Muscle layer of colon (tissue), 2 donors: ENCODE results near the gene EFHD1.
"Not testable (repeated sequence)": the region's sequence is repeated elsewhere in the genome, so short reads cannot be mapped to it uniquely, and the experiment has no call there.

Experiments used
- H3K27ac ChIP-seq: one replicate; pipeline ENCODE4 v1.7.0; 2013; ENCODE audit warnings: low read depth, mild to moderate bottlenecking, low read length, moderate library complexity
- H3K27me3 ChIP-seq, 2 donors: one replicate each; pipeline ENCODE4 v1.7.0; 2013; ENCODE audit warnings: low read length in 2 of 2, mild to moderate bottlenecking in 2 of 2; ENCODE audit not compliant: insufficient read depth in 2 of 2, control insufficient read depth in 1 of 2
- H3K36me3 ChIP-seq: one replicate; pipeline ENCODE4 v1.7.0; 2013; ENCODE audit warnings: mild to moderate bottlenecking, low read length; ENCODE audit not compliant: insufficient read depth
- H3K4me1 ChIP-seq: one replicate; pipeline ENCODE4 v1.7.0; 2013; ENCODE audit warnings: mild to moderate bottlenecking, low read length; ENCODE audit not compliant: insufficient read depth
- H3K4me3 ChIP-seq, 2 donors: one replicate each; pipeline ENCODE4 v1.7.0; 2013; ENCODE audit warnings: low read length in 2 of 2, low read depth in 1 of 2, mild to moderate bottlenecking in 1 of 2, moderate library complexity in 1 of 2
- H3K9ac ChIP-seq: one replicate; pipeline ENCODE4 v1.7.0; 2013; ENCODE audit warnings: low read length
- H3K9me3 ChIP-seq: one replicate; pipeline ENCODE4 v1.7.0; 2013; ENCODE audit warnings: mild to moderate bottlenecking, low read length
- donor health status: abdominal sarcoma.
- donor health status: Adenocarcinoma of cecum.

Gene EFHD1

DNA sequence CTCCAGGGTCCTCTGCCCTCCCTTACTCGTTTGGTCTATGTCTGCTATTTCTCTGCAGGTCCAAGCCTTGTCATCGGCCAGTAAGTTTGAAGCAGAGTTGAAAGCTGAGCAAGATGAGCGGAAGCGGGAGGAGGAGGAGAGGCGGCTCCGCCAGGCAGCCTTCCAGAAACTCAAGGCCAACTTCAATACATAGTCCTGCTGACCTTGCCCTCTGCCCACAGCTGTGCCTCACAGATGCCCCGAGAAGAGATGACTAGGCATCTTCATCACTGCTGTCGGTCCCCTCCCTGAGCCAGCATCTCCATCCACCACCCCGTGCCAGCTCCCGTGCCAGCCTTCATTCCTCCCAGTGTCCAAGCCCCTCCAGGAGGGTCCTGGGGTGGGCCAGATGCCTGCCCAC is 48.1 kb downstream of the EFHD1 start:
- no peak overlapping the region for H3K4me3 ChIP-seq
- H3K9me3 ChIP-seq, result no peaks in the 10 kb centered on the region
- H3K4me1 ChIP-seq, result no peaks in the 10 kb centered on the region
- H3K9ac ChIP-seq, result no peak overlapping the region
- H3K27ac ChIP-seq, result no peak overlapping the region
- no peaks in the 10 kb centered on the region for H3K36me3 ChIP-seq
- H3K27me3 ChIP-seq, result no peaks in the 10 kb centered on the region

DNA sequence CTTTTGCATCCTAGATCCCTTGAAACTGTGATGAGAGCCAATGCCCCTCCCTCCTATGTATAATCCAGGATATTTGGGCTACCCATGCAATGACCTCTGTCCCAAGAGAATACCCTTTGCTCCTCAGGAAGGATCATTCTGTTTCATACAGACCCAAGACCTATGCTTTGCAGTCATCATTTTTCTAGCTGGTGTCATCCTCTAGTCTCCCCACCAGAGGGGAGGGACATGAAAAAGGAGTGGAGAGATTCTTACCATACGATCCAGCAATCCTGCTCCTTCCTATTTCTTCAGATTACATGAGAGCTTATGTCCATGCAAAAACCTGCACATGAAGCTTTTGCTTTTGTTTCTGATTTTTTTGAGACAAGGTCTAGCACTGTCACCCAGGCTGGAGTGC is 50.0 kb downstream of the EFHD1 start:
- no peaks in the 10 kb centered on the region for H3K36me3 ChIP-seq
- H3K27me3 ChIP-seq, result no peaks in the 10 kb centered on the region
- no peak overlapping the region for H3K27ac ChIP-seq
- no peaks in the 10 kb centered on the region for H3K9me3 ChIP-seq
- H3K4me3 ChIP-seq, result no peak overlapping the region
- no peak overlapping the region for H3K9ac ChIP-seq
- no peaks in the 10 kb centered on the region for H3K4me1 ChIP-seq

GRCh38 chr2:232685391-232685790 is 52.0 kb downstream of the EFHD1 start:
- H3K4me3 ChIP-seq, H3K27me3 ChIP-seq, H3K27ac ChIP-seq, H3K9me3 ChIP-seq, H3K4me1 ChIP-seq, H3K36me3 ChIP-seq, H3K9ac ChIP-seq: not testable (repeated sequence)

DNA sequence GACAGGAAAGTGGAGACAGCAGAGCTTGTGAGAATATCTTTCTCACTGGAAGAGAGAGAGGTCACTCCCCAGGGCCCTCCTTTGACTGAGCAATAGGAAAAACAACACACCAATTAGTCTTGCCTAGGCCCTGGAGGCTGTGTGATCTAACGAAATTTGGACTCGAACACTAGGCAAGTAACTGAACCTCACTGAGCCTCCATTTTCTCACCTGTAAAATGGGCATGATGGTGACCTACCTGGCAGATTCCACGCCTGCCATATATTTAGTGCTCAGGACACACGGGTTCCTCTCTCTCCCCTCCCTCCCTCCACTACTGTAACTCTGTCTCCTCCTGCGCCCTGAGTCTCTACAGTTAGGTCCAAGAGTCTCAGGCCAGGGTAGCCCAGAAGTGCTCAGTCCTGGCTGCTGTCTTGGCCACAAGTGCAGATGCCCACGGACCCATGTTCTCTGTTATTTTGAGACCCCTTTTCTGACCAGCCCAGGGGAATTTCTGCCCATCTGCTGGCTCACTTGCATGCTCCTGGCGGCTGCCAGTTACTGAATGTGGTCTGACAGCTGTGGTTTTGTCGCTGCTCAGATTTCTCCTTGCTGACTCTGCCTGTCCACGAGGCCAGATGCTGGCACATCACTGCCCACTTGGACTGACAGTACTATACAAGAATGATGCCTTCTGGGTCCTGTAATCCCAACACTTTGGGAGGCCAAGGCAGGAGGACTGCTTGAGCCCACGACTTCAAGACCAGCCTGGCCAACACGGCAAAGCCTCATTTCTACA is 54.2 kb downstream of the EFHD1 start:
- no peak overlapping the region for H3K9ac ChIP-seq
- H3K4me1 ChIP-seq, result no peaks in the 10 kb centered on the region
- no peaks in the 10 kb centered on the region for H3K9me3 ChIP-seq
- H3K4me3 ChIP-seq, result no peak overlapping the region
- H3K27me3 ChIP-seq, result no peaks in the 10 kb centered on the region
- H3K27ac ChIP-seq, result no peak overlapping the region
- H3K36me3 ChIP-seq, result no peaks in the 10 kb centered on the region

GRCh38 chr2:232688201-232688600 is 54.8 kb downstream of the EFHD1 start:
- Histone ChIP-seq H3K9ac (no peak overlapping the region), H3K36me3 (no peaks in the 10 kb centered on the region), H3K4me1 (no peaks in the 10 kb centered on the region), H3K9me3 (no peaks in the 10 kb centered on the region), H3K4me3 (no peak overlapping the region), H3K27ac (no peak overlapping the region), H3K27me3 (no peaks in the 10 kb centered on the region)

GRCh38 chr2:232689152-232689910 is 55.9 kb downstream of the EFHD1 start:
- no peaks in the 10 kb centered on the region for H3K9me3 ChIP-seq
- H3K36me3 ChIP-seq, result no peaks in the 10 kb centered on the region
- H3K4me3 ChIP-seq, result no peak overlapping the region
- H3K27me3 ChIP-seq, result no peaks in the 10 kb centered on the region
- no peaks in the 10 kb centered on the region for H3K4me1 ChIP-seq
- no peak overlapping the region for H3K9ac ChIP-seq
- no peak overlapping the region for H3K27ac ChIP-seq

- not testable (repeated sequence) for H3K9ac ChIP-seq, H3K36me3 ChIP-seq, H3K27me3 ChIP-seq, H3K4me3 ChIP-seq, H3K9me3 ChIP-seq, H3K27ac ChIP-seq, H3K4me1 ChIP-seq
These were observed 57.7 kb downstream of the EFHD1 start for GRCh38 chr2:232691117-232691516.

DNA sequence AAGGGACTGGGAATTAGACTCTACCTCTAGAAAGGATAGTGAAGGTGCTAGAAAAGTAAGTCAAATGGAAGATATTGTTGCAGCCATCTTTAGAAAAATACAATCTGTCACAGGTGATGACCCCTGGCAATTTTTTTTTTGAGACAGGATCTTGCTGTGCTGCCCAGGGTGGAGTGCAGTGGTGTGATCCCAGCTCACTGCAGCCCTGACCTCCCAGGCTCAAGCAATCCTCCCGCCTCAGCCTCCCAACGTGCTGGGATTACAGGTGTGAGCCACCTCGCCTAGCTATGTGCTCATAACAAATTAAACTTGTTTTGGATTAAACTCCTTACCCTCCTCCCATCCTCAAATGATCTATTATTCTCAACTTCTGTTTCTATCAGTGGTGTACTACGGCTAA is 59.9 kb downstream of the EFHD1 start:
- Histone ChIP-seq H3K27ac (no peak overlapping the region), H3K27me3 (no peaks in the 10 kb centered on the region), H3K36me3 (no peaks in the 10 kb centered on the region), H3K4me1 (peaks cover 12% of the 10 kb centered on the region), H3K9ac (no peak overlapping the region), H3K9me3 (no peaks in the 10 kb centered on the region), H3K4me3 (no peak overlapping the region)

GRCh38 chr2:232696609-232697058 is 63.2 kb downstream of the EFHD1 start:
- H3K4me3 ChIP-seq, result peak overlapping the region; percentile 58 to 95
- H3K9ac ChIP-seq, result no peak overlapping the region
- no peaks in the 10 kb centered on the region for H3K9me3 ChIP-seq
- peak overlapping the region; percentile 89 for H3K27ac ChIP-seq
- peaks cover 34% of the 10 kb centered on the region for H3K4me1 ChIP-seq
- no peaks in the 10 kb centered on the region for H3K36me3 ChIP-seq
- no peaks in the 10 kb centered on the region for H3K27me3 ChIP-seq

DNA sequence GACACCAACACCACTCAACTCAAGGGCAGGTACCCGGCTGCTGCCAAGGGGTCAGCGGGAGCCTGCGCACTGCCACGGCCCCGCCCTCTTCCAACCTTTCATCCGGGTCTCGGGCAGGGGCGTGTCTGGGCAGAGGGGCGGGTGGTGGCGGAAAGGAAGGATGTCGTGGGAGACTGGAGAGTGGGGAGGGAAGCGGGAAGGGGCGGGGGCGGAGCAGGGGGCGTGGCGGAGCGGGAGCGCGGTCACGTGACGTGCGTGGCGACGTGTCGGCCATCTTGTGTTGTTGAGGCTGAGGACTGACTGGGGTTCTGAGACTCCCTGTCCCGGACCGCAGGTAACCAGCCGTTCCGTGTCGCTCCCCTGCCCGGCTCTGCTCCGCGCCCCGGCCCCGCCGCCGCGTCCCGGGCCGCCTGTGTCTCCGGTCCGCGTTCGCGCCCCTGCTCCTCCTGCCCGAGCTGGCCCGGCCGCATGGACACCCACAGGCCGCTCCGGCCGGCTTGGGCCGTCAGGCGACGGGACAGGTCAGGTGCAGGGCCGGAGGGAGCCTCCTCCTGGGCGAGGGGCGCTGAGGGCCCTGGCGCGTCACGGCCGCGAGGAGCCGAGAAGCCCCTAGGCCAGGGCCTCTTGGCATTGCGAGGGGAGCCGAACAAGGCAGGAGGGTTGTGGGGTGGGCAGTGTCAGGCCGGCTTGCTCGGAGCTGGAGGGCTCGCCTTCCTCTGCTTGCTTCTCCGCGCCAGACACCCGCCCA is 63.8 kb downstream of the EFHD1 start, which contains the start of gene GIGYF2:
Gene GIGYF2 (plus strand): TSS at position 273 of the 748 bp plus-strand sequence. CDS start 37,867 bp downstream, outside the sequence.
- H3K4me1 ChIP-seq, result peaks cover 34% of the 10 kb centered on the region
- H3K9ac ChIP-seq, result peak within 1 kb of the TSS; percentile 90
- H3K9me3 ChIP-seq, result no peaks in the 10 kb centered on the region
- H3K36me3 ChIP-seq, result no peaks in the 10 kb centered on the region
- H3K4me3 ChIP-seq, result peak within 1 kb of the TSS; percentile 78 to 95
- peak within 1 kb of the TSS; percentile 89 for H3K27ac ChIP-seq
- H3K27me3 ChIP-seq, result no peaks in the 10 kb centered on the region

GRCh38 chr2:232697807-232698110 is 64.4 kb downstream of the EFHD1 start:
- peaks cover 34% of the 10 kb centered on the region for H3K4me1 ChIP-seq
- peak overlapping the region; percentile 78 to 95 for H3K4me3 ChIP-seq
- H3K9me3 ChIP-seq, result no peaks in the 10 kb centered on the region
- no peaks in the 10 kb centered on the region for H3K36me3 ChIP-seq
- H3K27me3 ChIP-seq, result no peaks in the 10 kb centered on the region
- peak overlapping the region; percentile 89 for H3K27ac ChIP-seq
- H3K9ac ChIP-seq, result peak overlapping the region; percentile 90
